Stimulated activated CD4-positive, alpha-beta T cell treated with anti-CD3 and anti-CD28 coated beads, Interleukin-2, amount 100 ng/mL, for 24 hours (primary cell): Measurements from ENCODE around the gene RBM22.

Experiments used
- DNase-seq, 2 donors: peaks; one replicate each; pipeline ENCODE4 v3.0.0-alpha.2; 2020

The RBM22 gene

GRCh38 chr5:150671509-150672236, 29.2 kb downstream of the RBM22 start:
- peak in 1 of 2 donors; percentile 27 for DNase-seq

- no peak for DNase-seq
These were observed 29.9 kb downstream of the RBM22 start for GRCh38 chr5:150670948-150671310.

GRCh38 chr5:150670275-150670947, 30.5 kb downstream of the RBM22 start:
- no peak for DNase-seq

- no peak for DNase-seq
These were observed 35.8 kb downstream of the RBM22 start for GRCh38 chr5:150665044-150665443.

GRCh38 chr5:150663936-150664335, 36.9 kb downstream of the RBM22 start:
- no peak for DNase-seq

- no peak for DNase-seq
These were observed 37.9 kb downstream of the RBM22 start for GRCh38 chr5:150662731-150663516.

GRCh38 chr5:150661821-150662596, 38.9 kb downstream of the RBM22 start:
- DNase-seq, result no peak

- DNase-seq, result no peak
These were observed 39.8 kb downstream of the RBM22 start, which contains the start of gene MYOZ3 for GRCh38 chr5:150661086-150661485. Gene MYOZ3, plus strand, starts transcription at chr5:150661251. Its CDS starts 1,691 bp downstream, at chr5:150662942.

GRCh38 chr5:150660108-150660831, 40.6 kb downstream of the RBM22 start:
- DNase-seq, result no peak

- no peak for DNase-seq
These were observed 41.3 kb downstream of the RBM22 start for GRCh38 chr5:150659360-150660107.

GRCh38 chr5:150658699-150659265, 42.1 kb downstream of the RBM22 start:
- no peak for DNase-seq

- DNase-seq, result no peak
These were observed 42.7 kb downstream of the RBM22 start for GRCh38 chr5:150658121-150658520.

GRCh38 chr5:150656191-150657132, 44.4 kb downstream of the RBM22 start:
- peak; percentile 69 to 78 for DNase-seq

- DNase-seq, result no peak
These were observed 45.6 kb downstream of the RBM22 start for GRCh38 chr5:150655221-150655620.

GRCh38 chr5:150653762-150654556, 46.9 kb downstream of the RBM22 start:
- DNase-seq, result no peak

GRCh38 chr5:150653145-150653761, 47.6 kb downstream of the RBM22 start:
- DNase-seq, result no peak

- DNase-seq, result no peak
These were observed 48.8 kb downstream of the RBM22 start for GRCh38 chr5:150651924-150652671.

- no peak for DNase-seq
These were observed 49.5 kb downstream of the RBM22 start for GRCh38 chr5:150651382-150651781.
